Neural progenitor cell (in vitro differentiated cells): ENCODE results near the gene SPAG6. TPM values are rescaled to one million over a fixed set of nuclear protein-coding genes. Genes with fewer than 3 reads are reported as not detected.
"Not testable (repeated sequence)": the region's sequence is repeated elsewhere in the genome, so short reads cannot be mapped to it uniquely, and the experiment has no call there.

Experiments used
- DNase-seq: peaks from one replicate; pipeline ENCODE4 v3.0.0-alpha.2; 2016; ENCODE audit warnings: low spot score
- H2AFZ ChIP-seq: fragments of 200-600 bp; sonication (generic); replicated peaks from 2 replicates; pipeline ENCODE4 v1.6.1; 2016; ENCODE audit warnings: antibody characterized with exemption
- H3F3A ChIP-seq: fragments of 200-600 bp; sonication (generic); 2 replicates; pipeline ENCODE4 v1.6.1; 2016; ENCODE audit warnings: antibody characterized with exemption, low read depth
- H3K27ac ChIP-seq: fragments of 200-600 bp; sonication (generic); 2 replicates; pipeline ENCODE4 v1.5.1; 2016; ENCODE audit warnings: mild to moderate bottlenecking
- H3K27me3 ChIP-seq: fragments of 200-600 bp; sonication (generic); 2 replicates; pipeline ENCODE4 v1.6.1; 2016; ENCODE audit warnings: mild to moderate bottlenecking, moderate library complexity
- H3K36me3 ChIP-seq: fragments of 200-600 bp; sonication (generic); 2 replicates; pipeline ENCODE4 v1.5.1; 2016
- H3K4me1 ChIP-seq: fragments of 200-600 bp; sonication (generic); 2 replicates; pipeline ENCODE4 v1.6.1; 2016; ENCODE audit warnings: mixed run types
- H3K4me2 ChIP-seq: fragments of 200-600 bp; sonication (generic); 2 replicates; pipeline ENCODE4 v1.6.1; 2016
- H3K4me3 ChIP-seq: fragments of 200-600 bp; sonication (generic); 2 replicates; pipeline ENCODE4 v1.5.1; 2016
- H3K79me2 ChIP-seq: fragments of 200-600 bp; sonication (generic); 2 replicates; pipeline ENCODE4 v1.6.1; 2016; ENCODE audit warnings: low read depth
- H3K9ac ChIP-seq: fragments of 200-600 bp; sonication (generic); 2 replicates; pipeline ENCODE4 v1.6.1; 2016
- H3K9me3 ChIP-seq: fragments of 200-600 bp; sonication (generic); 2 replicates; pipeline ENCODE4 v1.5.1; 2016; ENCODE audit warnings: low read depth
- H4K20me1 ChIP-seq: fragments of 200-600 bp; sonication (generic); 2 replicates; pipeline ENCODE4 v1.6.1; 2016; ENCODE audit warnings: low read depth
- H3K27ac Mint-ChIP-seq: 3 replicates; pipeline ENCODE4 v1.8.0; 2021; ENCODE audit warnings: mixed read lengths
- H3K27me3 Mint-ChIP-seq: 2 replicates; pipeline ENCODE4 v1.8.0; 2022; ENCODE audit warnings: low read depth, mild to moderate bottlenecking, inconsistent platforms, moderate library complexity, mixed read lengths; ENCODE audit not compliant: insufficient read depth
- H3K36me3 Mint-ChIP-seq: 3 replicates; pipeline ENCODE4 v1.8.0; 2021; ENCODE audit warnings: mixed read lengths
- H3K4me1 Mint-ChIP-seq: 3 replicates; pipeline ENCODE4 v1.8.0; 2021; ENCODE audit warnings: mixed read lengths
- H3K4me3 Mint-ChIP-seq: 3 replicates; pipeline ENCODE4 v1.8.0; 2021; ENCODE audit warnings: mild to moderate bottlenecking, moderate library complexity, mixed read lengths
- H3K9me3 Mint-ChIP-seq: 3 replicates; pipeline ENCODE4 v1.8.0; 2020; ENCODE audit warnings: mixed read lengths
- CTCF ChIP-seq: fragments of 200-600 bp; sonication (generic); IDR thresholded peaks from 2 replicates; pipeline ENCODE4 v1.5.1; 2017; ENCODE audit warnings: antibody characterized with exemption, mild to moderate bottlenecking
- EZH2 ChIP-seq: fragments of 200-600 bp; sonication (generic); IDR thresholded peaks from 2 replicates; pipeline ENCODE4 v1.6.1; 2017; ENCODE audit warnings: antibody characterized with exemption, mild to moderate bottlenecking, moderate library complexity
- EZH2phosphoT487 ChIP-seq: fragments of 200-600 bp; sonication (generic); IDR thresholded peaks from 2 replicates; pipeline ENCODE4 v1.6.1; 2017; ENCODE audit warnings: antibody characterized with exemption
- total RNA-seq: library from RNA; depleted of rRNA; stranded (reverse); fragments of >200 nt; gene quantifications from 2 replicates; pipeline ENCODE4 v1.2.3, GENCODE V29; 2015; ENCODE audit warnings: low replicate concordance

Gene SPAG6
- total RNA-seq, 1 donor from 2014 or later, result 0.71 TPM

- Histone ChIP-seq H3K79me2 (no peaks in the 10 kb centered on the region), H3K36me3 (no peaks in the 10 kb centered on the region), H3F3A (peaks cover 1% of the 10 kb centered on the region), H3K27ac (no peak overlapping the region), H2AFZ (no peak overlapping the region), H3K9ac (no peak overlapping the region), H3K4me2 (no peak overlapping the region), H3K9me3 (no peaks in the 10 kb centered on the region), H4K20me1 (no peaks in the 10 kb centered on the region), H3K4me3 (no peak overlapping the region), H3K27me3 (no peaks in the 10 kb centered on the region), H3K4me1 (no peaks in the 10 kb centered on the region)
- H3K4me3 Mint-ChIP-seq, result no peak overlapping the region
- TF ChIP-seq CTCF (no peak), EZH2 (no peak), EZH2phosphoT487 (no peak)
- no peaks in the 10 kb centered on the region for H3K27me3 Mint-ChIP-seq
- DNase-seq, result no peak
- H3K36me3 Mint-ChIP-seq, result no peaks in the 10 kb centered on the region
- no peaks in the 10 kb centered on the region for H3K9me3 Mint-ChIP-seq
- H3K4me1 Mint-ChIP-seq, result no peaks in the 10 kb centered on the region
- H3K27ac Mint-ChIP-seq, result no peak overlapping the region
Observed at GRCh38 chr10:22356324-22356873, 11.1 kb downstream of the SPAG6 start.

GRCh38 chr10:22357770-22358169 is 12.5 kb downstream of the SPAG6 start:
- not testable (repeated sequence) for H3F3A ChIP-seq, H3K79me2 ChIP-seq, H3K9me3 ChIP-seq, H3K27ac Mint-ChIP-seq, H3K4me3 Mint-ChIP-seq, H3K36me3 ChIP-seq, H3K27ac ChIP-seq, H3K4me3 ChIP-seq, H3K9me3 Mint-ChIP-seq, H3K27me3 Mint-ChIP-seq, H3K9ac ChIP-seq, H4K20me1 ChIP-seq, H3K4me2 ChIP-seq, H3K4me1 ChIP-seq, H3K27me3 ChIP-seq, H3K36me3 Mint-ChIP-seq, H3K4me1 Mint-ChIP-seq, DNase-seq, H2AFZ ChIP-seq

GRCh38 chr10:22363305-22363704 is 18.0 kb downstream of the SPAG6 start:
- H3K79me2 ChIP-seq, result no peaks in the 10 kb centered on the region
- no peaks in the 10 kb centered on the region for H3K9me3 Mint-ChIP-seq
- H3K27ac Mint-ChIP-seq, result no peak overlapping the region

More at GRCh38 chr10:22363305-22363704, 18.0 kb downstream of the SPAG6 start:
- no peaks in the 10 kb centered on the region for H3K27me3 Mint-ChIP-seq
- DNase-seq, result no peak
- H3K4me3 Mint-ChIP-seq, result no peak overlapping the region
- no peak for TF ChIP-seq CTCF
- no peak for TF ChIP-seq EZH2phosphoT487
- TF ChIP-seq EZH2, result no peak
- no peak overlapping the region for H3K4me3 ChIP-seq
- H4K20me1 ChIP-seq, result no peaks in the 10 kb centered on the region
- H3F3A ChIP-seq, result peaks cover 2% of the 10 kb centered on the region
- H2AFZ ChIP-seq, result no peak overlapping the region
- H3K4me1 Mint-ChIP-seq, result peaks cover 9% of the 10 kb centered on the region
- no peak overlapping the region for H3K27ac ChIP-seq
- H3K9me3 ChIP-seq, result no peaks in the 10 kb centered on the region
- no peak overlapping the region for H3K4me2 ChIP-seq
- no peaks in the 10 kb centered on the region for H3K36me3 Mint-ChIP-seq
- H3K36me3 ChIP-seq, result no peaks in the 10 kb centered on the region
- H3K9ac ChIP-seq, result no peak overlapping the region
- H3K27me3 ChIP-seq, result no peaks in the 10 kb centered on the region
- H3K4me1 ChIP-seq, result peaks cover 17% of the 10 kb centered on the region
